GM12864 (cell line): ENCODE data around the gene ZPR1.
A peak's percentile ranks its signal among the peaks of the same experiment; 100 is the strongest.

Experiments used
- DNase-seq: peaks from one replicate; pipeline ENCODE4 v3.0.0-alpha.2; 2011; ENCODE audit warnings: low read depth
- H3K4me3 ChIP-seq: 2 replicates; pipeline ENCODE4 v1.5.1; 2011; ENCODE audit warnings: mild to moderate bottlenecking, low read depth, low read length, control low read depth
- TF ChIP-seq, protein P1 (sequence below): IDR thresholded peaks from 2 replicates; pipeline ENCODE4 v1.5.1; 2011; ENCODE audit warnings: low read depth, mild to moderate bottlenecking, moderate library complexity, low read length, control low read depth, inconsistent platforms; ENCODE audit errors: missing control alignments

The ZPR1 gene

GRCh38 chr11:116791813-116792143 lies 4.0 kb upstream of the ZPR1 start, which contains the start of gene APOA5:
TSS of gene APOA5 (minus strand) at chr11:116791879. CDS start at chr11:116791860, 19 bp downstream.
- no peak for DNase-seq
- TF ChIP-seq, protein P1, sequence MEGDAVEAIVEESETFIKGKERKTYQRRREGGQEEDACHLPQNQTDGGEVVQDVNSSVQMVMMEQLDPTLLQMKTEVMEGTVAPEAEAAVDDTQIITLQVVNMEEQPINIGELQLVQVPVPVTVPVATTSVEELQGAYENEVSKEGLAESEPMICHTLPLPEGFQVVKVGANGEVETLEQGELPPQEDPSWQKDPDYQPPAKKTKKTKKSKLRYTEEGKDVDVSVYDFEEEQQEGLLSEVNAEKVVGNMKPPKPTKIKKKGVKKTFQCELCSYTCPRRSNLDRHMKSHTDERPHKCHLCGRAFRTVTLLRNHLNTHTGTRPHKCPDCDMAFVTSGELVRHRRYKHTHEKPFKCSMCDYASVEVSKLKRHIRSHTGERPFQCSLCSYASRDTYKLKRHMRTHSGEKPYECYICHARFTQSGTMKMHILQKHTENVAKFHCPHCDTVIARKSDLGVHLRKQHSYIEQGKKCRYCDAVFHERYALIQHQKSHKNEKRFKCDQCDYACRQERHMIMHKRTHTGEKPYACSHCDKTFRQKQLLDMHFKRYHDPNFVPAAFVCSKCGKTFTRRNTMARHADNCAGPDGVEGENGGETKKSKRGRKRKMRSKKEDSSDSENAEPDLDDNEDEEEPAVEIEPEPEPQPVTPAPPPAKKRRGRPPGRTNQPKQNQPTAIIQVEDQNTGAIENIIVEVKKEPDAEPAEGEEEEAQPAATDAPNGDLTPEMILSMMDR = no peak
- H3K4me3 ChIP-seq = no peak within 1 kb of the TSS

- TF ChIP-seq, protein P1 = peak; percentile 91
- no peak for DNase-seq
- H3K4me3 ChIP-seq = no peak overlapping the region
Observed at GRCh38 chr11:116791002-116791812, 3.4 kb upstream of the ZPR1 start.

GRCh38 chr11:116790167-116791001 lies 2.6 kb upstream of the ZPR1 start:
- DNase-seq = no peak
- H3K4me3 ChIP-seq = no peak overlapping the region
- TF ChIP-seq, protein P1 = no peak

GRCh38 chr11:116788975-116789374 lies 1.2 kb upstream of the ZPR1 start:
- TF ChIP-seq, protein P1 = no peak
- H3K4me3 ChIP-seq = no peak overlapping the region
- no peak for DNase-seq

GRCh38 chr11:116788534-116788933 lies 711 bp upstream of the ZPR1 start:
- no peak for DNase-seq
- TF ChIP-seq, protein P1 = no peak
- peak overlapping the region; percentile 88 for H3K4me3 ChIP-seq

DNA sequence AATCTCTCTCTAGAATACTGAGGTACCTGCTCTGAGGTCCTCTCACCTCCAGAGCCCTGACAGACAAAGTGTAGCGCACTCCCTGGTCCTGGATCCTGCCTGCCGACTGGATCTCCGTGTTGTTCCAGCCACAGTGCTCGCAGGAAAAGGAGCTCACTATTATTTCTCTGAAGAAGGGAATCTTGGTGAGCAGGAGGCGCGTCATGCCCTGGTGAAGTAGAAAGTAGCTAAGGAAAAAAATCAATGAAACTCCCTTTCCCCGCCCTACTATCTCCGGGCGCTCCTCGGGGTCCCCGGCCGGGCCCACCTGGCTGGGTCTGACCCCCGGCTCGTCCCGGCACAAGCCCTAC lies 412 bp downstream of the ZPR1 start:
- DNase-seq = no peak
- TF ChIP-seq, protein P1 = no peak
- H3K4me3 ChIP-seq = peak overlapping the region; percentile 88

GRCh38 chr11:116786966-116787365 lies 857 bp downstream of the ZPR1 start:
- no peak for DNase-seq
- peak overlapping the region; percentile 88 for H3K4me3 ChIP-seq
- TF ChIP-seq, protein P1 = no peak
